HuH-7.5 (cell line): ENCODE measurements around the gene C1orf35.

ENCODE experiments used
- DNase-seq: peaks from one replicate; pipeline ENCODE4 v3.0.0; 2011; ENCODE audit warnings: low spot score

Gene C1orf35

DNA sequence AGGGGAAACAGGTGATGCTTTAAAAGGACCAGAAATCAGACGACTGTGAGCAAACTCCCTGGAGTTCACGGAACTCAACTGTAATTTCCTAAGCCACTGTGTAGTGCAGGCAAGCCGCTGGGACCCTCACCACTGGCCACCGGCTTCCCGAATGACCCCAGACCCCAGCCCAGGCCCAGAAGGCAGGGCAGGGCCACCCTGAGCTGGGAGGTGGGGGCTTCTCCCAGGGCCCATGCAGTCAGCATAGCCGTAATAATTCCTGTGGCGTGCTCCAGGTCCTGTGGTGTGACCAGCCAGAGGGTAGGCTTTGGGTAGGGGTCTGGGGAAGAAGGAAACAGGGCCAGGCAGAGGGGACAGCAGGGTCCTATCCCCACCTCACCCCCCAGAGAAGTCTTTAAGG, 24.1 kb downstream of the C1orf35 start:
- DNase-seq, result no peak

DNA sequence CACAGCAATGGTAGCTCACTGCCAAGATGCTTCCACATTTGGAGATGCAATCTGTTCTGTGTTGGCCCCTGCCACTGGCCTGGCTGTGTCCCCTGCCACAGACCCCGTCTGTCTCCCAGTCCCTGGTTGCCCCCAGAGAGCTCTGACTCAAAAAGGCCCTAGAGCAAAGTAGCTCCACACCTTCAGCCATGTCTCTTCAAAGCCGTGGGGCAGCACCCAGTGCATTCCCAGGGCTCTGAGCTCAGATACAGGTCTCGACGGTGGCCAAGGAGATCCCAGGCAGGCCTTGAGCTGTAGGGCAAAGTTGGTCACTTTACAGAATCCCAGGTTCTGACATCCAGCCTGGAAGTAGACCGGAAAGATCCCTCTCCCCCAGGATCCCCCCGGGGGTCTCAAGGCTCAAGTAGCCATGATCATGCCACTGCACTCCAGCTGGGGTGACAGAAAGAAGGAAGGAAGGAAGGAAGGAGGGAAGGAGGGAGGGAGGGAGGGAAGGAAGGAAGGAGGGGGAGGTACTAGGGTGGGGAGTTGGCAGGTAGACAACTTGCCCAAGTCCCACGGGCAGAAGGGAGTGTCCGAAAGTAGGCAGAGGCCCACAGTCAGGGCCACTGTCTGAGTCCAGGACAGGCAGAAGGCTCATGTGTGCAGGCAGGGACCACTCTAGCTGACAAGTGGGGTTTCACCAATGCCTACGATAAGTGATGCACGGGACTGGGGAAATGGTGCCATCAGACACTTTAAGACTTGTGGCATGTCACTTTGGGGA, 25.4 kb downstream of the C1orf35 start:
- no peak for DNase-seq

DNA sequence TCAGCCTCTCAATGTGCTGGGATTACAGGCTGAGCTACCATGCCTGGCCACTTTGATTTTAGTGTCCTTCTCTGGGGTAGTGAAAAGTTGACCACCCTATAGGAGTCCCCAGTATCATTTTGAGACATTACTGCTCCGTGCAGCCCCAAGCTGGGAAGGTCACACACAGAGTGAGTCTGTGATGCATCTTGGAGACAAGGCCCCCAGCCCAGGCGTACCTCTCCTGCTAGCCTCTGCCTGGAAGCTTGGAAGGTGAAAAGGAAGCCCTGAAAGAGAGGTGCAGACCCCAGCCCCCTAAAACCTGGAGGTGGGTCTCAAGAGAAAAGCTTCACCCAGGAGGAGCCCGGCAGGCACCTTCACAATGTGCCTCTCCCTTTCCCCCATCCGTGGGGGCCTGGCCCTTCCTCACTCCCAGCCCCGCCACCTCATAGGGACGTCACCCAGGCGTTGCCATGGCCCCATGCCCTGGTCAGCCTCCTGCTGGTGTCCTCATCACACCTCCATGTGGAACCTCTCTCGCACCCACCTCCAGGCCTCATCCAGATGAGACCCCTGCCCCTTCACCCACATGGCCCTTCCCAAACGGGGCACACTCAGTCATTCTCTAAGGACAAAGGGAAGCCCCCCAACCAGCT, 26.2 kb downstream of the C1orf35 start:
- DNase-seq, result no peak

DNA sequence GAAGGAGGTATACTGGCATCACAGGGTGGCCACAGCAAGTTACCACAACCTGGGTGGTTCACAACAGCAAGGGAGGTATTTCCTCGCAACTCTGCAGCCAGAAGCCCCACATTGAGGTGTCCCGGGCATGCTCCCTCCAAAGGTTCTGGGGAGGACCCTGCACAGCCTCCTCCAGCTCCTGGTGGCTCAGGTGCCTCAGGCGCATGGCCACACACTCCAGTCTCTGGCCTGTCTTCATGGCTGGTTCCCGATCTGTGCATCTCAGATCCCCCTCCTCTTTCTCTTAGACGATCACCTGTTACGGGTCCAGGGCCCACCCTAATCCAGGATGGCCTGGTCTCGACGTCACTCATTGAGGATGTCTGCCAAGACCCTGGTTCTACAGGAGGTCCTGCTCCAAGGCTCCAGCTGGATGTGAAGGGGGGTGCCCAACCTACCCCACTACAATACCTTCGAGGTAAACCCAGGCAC, 27.3 kb downstream of the C1orf35 start:
- DNase-seq, result no peak

DNA sequence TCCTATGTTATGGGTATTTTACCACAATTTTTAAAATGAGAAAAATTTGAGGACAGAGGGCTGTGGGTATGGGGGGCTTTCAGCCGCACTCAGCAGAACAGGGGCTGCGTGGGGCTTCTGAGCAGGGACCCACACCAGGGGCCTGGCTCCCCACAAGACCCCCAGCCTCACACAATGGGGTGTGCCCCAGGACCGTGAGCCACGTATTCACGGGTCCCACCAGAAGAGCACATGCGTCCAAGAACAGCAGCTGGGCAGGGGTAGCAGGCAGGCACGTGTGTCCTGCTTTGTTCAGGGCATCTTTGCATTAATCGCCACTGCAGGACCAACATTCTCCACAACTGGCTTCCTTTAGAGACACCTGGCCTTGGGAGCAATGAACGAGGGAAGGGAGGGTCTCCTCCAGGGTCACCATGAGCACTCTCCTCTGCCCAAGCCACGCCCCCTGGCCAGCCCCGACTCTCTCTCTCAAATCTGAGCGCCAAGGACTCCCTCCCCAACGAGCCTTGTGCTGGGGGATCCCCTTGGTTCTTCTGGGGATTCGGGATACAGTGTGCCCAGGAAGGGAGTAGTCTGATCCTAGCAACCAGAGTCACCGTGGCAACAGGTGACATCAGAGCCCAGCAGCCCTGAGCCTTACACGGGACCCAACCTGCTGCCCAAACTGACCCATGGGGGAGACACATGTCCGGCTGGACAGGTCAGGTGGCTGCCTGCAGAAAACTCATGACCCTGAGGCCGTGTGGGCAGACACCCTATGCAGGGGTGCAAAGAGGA, 28.0 kb downstream of the C1orf35 start:
- no peak for DNase-seq

DNA sequence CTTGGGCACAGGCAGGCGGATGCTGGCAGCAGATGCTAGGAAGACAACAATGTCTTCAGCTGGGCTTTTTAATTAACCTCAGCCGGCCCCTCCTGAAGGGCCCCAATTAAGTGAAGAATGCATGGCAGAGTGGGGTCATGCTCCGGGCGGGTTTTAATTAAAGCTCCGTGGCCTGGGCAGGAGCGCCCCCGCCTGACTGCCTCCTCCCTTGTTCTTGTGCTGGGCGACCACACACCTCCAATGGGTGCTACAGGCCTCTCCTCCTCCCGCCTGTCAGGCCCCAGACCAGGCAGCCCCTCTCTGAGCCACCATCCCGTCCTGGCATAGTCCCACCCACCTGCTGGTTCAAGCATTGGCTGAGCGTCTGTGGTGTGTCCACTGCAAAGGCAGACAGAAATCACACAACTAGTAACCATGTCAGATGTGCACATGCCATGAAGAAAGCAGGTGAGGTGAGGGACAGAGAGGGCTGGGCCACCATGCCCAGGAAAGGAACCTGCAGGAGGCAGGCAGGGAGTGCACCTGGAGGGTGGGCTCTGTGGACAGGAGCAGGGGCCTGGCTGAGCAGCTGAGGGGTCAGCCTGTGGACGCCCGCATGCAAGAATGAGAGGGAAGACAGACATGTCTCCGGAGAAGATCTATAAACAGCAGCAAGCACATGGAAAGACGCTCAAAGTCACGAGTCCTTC, 29.1 kb downstream of the C1orf35 start:
- DNase-seq, result no peak

DNA sequence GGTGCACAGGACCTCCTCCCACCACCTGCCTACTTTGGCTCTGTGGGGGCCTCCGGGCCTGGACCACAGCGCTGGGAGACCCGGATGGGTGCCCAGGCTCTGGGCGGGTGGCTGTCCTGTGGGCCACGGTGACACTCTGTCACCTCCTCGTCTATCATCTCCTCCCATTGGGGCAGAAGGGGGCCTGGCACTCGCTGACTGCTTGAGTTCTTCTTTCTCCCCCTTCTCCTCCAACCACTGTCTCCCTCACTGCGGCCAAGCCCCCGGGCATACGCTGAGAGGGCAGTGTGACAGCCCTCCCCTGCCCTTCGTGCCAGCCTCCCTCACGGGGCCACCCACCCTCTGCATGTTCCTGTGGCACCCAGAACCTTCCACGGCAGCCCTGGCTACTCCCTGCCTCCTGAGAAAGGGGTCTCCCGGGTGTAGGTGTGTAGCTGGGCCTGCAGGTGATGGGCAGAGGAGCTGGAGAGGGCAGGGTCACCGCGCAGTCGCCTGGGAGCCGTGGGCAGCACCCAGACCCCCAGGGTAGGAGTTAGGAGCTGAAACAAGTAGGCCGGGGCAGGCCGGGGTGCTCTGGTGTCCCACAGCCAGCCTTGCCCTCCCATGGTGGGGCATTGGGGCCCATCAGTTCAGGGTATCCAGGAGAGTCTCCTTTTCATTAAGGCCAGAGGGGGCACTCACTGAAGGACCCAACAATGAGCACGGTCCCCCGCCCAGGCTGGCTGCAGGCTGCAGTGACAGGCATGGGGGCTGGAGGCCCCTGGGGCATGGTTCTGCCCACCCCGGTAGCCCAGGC, 29.9 kb downstream of the C1orf35 start:
- DNase-seq, result no peak

DNA sequence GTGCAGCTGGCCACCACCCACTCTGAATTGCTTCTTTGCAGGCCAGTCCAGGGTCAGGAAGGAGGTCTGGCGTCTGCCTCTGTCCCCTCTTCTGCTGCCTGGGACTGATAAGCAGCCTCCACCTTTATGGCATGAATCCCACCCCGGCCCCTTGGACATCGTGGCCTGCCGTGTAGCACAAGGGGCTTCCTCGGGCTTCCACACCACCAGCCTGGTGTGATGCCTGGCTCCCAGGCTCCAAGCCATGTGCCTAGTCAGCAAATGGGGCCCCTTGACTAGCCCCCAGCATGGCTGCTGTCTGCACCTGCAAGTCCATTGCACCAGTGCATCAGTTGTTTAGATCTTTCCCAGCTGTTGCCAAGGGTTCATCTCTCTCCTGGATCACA, 30.5 kb downstream of the C1orf35 start:
- DNase-seq, result no peak

DNA sequence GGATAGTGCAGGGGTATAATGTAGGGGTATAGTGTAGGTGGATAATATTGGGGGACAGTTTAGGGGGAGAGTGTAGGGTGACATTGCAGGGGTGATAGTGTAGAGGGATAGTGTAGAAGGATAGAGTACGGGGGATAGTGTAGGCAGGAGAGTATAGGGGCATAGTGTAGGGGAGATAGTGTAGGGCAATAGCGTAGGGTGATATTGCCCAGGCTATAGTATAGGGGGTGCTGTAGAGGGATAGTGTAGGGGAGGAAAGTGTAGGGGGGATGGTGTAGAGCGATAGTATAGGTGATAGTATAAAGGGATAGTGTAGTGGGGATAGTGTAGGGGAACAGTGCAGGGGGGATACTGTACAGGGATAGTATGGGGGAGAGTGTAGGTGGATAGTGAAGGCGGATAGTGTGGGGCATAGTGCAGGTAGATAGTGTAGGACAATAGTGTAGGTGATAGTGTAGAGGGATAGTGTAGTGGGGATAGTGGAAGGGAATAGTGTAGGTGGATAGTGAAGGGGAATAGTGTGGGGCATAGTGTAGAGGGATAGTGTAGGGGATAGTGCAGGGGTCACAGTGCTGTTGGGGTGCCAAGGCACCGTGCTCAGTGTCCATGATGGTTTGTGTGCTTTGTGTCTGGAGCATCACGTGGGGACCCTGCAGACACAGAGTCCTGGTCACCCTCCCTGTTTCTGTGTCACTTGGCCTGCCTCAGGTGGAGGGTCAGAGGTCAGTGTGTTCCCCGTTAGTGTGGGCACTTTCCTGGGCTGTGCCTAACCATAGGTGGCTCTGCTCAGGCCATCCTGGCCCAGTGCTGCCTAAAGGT, 31.1 kb downstream of the C1orf35 start:
- no peak for DNase-seq

DNA sequence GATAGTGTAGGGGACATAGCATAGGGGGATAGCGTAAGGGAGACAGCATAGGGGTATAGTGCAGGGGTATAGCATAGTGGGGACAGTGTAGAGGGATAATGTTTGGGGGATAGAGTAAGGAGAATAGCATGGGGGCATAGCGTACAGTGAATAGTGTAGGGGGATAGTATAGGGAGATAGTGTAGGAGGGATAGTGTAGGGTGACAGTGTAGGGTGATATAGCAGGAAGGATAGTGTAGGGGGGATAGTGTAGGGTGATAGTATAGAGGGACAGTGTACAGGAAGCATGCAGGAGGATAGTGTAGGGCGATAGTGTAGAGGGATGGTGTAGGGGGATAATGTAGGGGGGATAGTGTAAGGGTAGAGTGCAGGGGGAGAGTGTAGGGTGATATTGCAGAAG, 32.3 kb downstream of the C1orf35 start:
- no peak for DNase-seq

DNA sequence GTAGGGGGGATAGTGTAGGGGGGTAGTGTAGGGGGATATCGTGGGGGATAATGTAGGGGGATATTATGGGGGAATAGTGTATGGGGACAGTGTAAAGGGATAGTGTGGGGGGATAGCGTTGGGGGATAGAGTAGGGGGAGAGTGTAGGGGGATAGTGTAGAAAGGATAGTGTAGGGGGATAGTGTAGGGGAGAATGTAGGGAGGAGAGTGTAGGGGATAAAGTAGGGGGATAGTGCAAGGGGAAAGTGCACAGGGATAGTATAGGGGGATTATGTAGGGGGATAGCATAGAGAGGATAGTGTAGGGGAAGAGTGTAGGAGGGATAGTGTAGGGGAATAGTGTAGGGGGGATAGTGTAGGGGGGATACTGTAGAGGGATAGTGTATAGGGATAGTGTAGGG, 33.0 kb downstream of the C1orf35 start:
- DNase-seq, result no peak

DNA sequence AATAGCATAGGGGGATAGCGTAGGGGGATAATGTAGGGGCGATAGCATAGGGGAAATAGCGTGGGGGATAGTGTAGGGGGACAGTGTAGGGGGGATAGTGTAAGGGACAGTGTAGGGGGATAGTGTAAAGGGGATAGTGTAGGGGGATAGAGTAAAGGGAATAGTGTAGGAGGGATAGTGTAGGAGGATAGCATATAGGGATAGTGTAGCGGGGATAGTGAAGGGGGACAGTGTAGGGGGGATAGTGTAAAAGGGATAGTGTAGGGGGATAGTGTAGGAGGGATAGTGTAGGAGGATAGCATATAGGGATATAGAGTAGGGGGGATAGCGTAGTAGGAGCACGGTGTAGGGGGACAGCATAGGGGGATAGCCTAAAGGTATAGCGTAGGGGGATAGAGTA, 34.8 kb downstream of the C1orf35 start:
- DNase-seq, result no peak

DNA sequence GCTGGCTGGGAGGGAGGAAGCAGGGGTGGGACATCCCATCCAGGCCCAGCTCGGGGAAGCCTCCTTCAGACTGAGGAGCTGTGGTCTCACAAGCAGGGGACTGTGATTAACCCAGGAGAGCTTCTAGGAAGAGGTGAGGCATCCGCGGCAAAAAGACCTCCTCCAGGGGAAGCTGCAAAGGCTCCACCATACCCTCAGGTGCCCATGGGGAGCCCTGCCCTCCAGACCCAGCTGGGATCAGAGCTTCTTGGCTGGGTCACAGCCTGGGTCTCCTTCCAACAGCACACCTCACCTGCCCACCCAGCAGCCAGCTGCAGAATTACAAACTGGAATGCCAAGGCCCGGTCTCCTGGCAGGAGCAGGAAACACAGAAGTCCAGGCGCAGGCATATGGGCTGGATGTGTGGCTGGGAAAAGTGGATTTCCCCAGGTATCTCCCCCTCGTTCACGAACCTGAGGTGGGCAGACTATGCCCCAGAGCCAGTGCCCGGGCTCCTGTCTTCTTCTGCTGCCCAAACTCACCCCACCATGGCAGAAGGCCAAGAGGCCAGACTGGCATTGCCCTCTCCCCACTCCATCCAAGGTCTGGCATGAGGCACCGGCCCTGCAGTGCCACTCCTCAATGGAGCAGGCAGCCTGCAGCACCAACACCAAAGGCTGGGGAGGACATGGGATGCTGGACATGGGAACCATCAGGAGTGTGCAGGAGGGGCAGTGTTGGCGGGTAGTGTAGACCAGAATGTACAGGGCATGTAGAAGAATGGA, 36.1 kb downstream of the C1orf35 start:
- DNase-seq, result no peak

DNA sequence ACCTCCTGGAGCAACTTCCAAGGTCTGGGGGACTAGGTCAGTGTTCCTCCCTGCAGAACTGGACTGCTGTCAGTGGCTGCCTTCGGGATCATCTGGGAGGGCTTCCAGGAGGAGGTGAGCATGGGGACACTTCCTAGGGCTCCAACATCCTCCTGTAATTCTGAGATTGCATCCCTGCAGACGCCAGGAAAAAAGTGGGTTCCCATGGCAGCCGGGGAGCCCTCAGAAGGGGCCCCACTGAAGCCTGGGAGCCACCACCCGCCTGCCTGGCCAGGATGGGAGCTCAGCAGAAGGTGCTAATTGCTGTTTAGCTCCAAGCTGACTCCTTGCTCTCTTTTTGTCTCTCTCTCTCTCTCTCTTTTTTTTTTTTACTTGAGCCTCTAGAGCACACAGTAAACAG, 36.7 kb downstream of the C1orf35 start:
- no peak for DNase-seq

DNA sequence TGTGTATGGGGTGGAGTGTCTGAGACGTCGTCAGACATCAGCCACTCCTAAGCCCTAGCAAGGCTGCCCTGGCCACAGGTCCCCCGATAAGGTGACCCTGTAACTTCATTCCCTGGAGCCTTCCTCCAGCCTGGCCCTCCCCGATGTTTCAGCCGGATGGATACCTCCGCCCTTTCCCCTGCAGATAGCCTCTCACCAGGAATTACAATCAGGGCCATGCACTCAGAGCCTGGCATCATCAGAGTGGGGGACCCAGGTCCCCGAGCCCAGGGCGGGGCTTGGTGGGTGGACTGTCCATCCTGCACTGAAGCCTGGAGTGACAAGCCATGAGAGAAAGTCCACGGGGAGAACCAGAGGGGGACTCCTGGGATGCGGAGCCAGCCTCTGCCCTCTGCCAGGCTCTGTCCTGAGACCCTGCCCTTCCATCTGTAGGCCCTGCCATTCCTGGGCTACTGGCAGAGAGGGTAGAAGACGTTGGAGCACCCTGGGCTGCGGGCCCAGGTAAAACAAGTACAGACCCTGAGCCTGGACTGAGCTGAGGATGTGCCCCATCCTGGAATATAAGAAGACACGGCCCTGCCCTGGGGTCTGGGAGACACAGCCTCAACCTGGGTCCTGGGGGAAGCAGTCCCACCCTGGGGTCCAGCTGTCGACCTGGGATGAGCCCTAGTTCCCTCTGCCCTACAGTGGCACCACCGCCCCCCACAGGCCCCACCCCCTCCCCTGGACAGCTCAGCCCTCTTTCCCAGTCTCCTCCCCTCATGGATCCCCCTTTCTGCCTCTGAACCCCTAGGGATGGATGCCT, 37.4 kb downstream of the C1orf35 start:
- no peak for DNase-seq

DNA sequence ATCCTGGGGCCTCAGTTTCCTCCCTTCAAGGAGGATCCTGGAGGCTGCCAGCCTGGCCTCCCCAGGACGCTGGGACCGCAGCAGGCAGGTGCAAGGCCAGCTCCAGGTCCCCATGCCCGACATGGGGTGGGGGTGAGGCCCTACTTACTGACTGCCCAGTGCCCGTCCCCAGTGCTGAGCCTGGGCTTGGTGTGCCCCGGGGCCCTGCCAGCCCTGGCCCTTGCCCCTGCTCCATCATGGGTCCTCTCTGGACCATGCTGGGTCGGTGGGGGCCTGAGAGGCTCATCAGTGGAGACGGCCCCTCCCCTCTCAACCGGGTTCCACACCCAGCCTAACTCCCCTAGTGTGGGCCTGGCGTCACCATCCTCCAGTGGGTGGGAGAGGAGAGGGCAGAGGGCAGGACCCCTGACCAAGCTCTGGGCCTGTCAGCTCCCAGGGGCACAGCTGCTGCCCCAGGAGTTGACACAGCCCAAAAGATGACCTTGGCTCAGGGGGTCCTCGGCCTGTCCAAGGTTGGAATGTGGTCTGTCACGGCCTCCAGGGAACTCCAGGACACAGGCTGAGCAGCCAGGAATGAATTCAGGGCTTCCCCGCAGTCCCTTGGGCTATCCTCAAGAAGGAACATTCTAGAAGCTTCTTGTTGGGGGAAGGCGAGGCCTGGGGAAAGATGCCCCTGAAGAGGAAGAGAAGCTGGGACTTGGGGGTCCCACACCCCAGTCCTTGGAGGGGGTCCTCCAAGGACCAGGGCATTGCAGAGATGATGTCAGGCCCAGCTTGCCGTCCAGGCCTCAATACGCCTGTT, 38.2 kb downstream of the C1orf35 start:
- DNase-seq, result no peak

DNA sequence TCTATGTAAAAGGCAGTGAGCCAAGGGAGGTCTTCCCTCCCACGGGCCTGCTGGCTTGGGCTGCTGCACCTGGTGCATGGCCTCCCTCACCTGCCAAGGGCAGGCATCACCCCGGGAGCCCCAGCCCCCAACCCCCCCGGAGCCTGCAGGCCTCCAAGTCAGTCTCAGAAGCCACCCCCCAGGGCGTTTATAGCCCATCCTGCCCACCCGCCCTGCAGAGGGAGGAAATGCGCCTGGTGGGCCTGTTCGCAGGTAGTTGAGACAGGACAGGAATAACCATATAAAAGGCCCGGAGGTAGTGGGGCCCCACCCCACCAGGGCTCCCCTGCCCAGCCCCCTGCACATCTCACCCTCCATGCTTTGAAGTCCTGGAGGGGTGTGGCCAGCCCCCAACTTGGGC, 38.8 kb downstream of the C1orf35 start:
- DNase-seq, result no peak
